ENCODE data around the gene NTSR1. TPM values are rescaled to one million over a fixed set of nuclear protein-coding genes. Genes with fewer than 3 reads are reported as not detected.

The NTSR1 gene
- polyA plus RNA-seq, 1 donor: 0.10 TPM

DNA sequence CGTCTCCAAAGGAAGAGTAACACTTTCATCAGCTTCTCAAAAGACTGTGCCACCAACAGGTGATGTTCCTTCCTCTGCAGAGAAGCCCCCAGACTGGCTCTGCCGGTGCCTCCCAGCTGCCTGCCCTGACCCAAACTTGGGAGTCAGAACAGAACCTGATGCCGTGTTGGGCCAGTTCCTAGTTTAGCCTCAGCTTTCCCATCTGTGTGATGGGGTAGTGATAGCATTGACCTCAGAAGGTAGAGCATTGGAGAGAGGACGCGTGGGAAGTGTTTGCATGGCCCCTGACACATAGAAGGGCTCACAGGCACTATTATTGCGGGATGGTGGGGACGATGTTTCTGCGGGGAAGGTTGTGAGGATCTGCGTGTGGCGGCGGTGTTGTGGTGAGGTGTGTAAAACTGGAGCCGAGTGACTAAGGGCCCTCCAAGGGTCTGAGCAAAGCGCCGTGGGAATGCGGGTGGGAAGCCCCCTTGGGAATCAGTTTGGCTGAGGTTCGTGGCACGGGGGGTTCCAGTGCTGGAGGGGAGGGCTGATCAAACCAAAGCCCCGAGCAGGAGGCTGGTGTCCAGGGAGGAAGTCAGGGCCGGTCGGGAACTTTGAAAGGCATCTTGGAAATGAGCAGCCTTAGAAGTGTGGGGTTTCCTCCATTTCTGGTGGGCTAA lies 1.7 kb downstream of the NTSR1 start:
- DNase-seq: no peak

DNA sequence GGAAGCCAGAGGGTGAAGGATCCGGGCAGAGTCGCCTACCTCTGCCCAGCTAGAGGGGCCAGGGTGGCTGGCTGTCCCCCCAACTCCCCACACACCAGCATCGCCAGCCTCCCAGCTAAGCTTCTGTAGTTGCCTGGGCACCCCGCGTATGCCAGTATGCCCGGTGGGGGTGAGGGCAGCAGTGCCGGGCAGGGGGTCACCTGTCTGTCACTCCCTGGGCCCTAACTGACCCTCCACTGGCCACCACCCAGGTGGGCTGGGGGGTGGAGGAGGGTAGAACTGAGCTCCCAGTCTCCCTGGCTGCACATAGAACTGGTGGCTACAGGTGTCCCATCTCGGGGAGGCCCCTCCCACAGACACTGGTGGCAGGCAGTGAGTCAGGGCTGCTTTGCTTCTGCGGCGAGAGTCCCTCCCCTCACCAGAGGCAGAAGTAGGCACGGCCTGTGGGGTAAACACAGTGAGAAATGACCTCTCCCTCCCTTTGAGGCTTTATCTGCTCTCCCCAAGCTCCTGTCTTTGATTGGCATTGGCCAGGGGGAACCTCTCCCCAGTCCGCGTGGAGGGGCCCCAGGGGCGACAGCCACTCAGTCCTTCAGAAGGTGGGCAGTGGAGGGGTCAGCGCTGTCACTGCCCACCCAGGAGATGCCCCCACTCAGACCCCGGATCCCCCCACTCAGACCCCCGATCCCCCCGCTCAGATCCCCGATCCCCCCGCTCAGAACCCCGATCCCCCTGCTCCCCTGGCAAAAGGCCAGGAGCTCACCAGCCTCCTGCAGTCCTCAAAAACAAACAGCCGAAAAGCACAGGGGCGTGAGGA lies 2.5 kb downstream of the NTSR1 start:
- DNase-seq: no peak

DNA sequence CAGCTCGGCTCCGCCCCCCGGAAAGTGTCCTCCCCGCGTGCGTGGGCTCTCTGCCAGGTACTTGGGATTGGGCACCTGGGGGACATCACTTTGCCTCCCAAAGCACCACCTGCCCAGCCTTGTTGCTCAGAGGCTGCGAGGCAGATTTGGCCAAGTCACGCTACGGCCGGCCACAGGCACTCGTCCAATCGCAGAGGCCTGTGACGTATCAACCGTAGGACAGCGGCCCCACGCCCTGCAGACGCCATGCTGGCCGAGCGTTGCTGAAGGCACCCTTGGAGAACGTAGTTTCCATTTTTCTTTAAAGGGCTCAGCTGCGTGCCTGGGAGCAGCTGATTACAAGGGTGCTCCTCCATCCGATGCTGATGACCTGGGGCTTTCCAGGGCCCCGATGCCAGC lies 3.1 kb downstream of the NTSR1 start:
- no peak for DNase-seq

DNA sequence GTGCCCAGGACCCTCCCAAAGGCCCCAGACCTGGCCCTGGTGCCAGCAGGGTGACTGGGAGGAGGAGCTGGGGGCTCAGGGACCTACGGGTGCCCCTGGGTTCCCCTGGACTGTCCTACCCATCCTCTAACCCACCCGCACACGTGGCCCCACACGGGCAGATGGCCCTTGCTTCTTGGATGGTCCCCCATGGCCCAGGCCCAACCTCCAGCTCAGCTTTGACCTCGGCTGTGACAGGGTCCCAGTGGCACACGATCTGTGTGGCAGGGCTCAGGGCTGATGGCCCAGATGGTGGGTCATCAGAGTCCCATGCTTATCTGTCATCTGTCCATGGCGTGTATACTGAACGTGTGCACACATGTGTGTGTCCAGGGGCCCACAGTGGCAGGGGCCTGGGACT lies 4.0 kb downstream of the NTSR1 start:
- no peak for DNase-seq

DNA sequence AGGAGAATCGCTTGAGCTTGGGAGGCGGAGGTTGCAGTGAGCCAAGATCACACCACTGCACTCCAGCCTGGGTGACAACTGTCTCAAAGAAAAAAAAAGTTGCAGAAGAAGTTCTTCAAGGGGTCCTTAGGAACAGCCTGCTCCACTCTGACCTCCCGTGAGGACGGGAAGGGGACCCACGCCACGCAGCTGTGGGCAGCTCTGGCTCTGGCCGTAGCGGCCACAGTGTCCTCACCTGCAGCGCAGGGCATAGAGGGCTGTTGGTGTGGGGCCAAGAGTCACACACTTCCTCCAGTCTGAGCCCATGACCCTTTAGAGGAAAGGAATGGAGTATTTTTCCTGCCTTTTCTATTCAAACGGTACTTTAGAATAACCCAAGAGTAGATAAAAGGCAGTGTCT lies 5.4 kb downstream of the NTSR1 start:
- DNase-seq: no peak

DNA sequence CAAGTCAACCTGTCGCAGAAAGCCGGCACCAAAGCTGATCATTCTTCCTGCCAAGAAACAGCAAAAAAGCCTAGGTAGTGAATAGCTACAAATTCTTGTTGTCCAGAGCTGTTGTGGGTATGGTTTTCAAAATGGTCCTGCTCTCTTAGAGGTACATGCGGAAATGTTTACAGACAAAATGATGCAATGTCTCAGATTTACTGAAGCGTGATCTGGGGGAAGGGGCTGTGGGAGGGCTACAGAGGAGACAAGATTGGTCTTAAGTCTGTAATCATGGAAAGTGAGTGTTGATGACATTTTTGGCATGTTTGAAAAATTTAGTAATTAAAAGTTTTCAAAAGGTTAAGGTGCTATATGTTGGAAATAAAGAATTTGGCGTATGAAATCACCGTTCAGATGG lies 6.2 kb downstream of the NTSR1 start:
- DNase-seq: no peak

DNA sequence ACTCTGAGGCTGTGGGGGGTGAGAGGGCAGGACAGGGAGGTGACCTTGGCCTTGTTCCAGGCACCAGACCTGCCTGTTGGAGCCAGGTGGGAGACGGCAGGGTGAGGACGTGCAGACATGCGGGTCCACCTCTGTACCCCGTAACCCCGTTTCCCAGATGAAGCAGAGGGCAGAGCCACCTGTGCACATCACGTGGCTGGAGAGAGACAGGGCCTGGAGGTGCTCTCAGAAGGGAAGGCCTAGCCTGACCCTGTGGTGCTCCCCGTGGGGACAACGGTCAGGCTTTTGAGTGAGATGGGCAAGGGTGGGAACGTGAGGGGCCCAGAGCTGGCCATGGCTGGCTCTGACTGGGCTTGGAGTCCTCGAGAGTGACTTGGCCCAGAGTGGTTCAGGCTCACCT lies 6.6 kb downstream of the NTSR1 start:
- DNase-seq: no peak

DNA sequence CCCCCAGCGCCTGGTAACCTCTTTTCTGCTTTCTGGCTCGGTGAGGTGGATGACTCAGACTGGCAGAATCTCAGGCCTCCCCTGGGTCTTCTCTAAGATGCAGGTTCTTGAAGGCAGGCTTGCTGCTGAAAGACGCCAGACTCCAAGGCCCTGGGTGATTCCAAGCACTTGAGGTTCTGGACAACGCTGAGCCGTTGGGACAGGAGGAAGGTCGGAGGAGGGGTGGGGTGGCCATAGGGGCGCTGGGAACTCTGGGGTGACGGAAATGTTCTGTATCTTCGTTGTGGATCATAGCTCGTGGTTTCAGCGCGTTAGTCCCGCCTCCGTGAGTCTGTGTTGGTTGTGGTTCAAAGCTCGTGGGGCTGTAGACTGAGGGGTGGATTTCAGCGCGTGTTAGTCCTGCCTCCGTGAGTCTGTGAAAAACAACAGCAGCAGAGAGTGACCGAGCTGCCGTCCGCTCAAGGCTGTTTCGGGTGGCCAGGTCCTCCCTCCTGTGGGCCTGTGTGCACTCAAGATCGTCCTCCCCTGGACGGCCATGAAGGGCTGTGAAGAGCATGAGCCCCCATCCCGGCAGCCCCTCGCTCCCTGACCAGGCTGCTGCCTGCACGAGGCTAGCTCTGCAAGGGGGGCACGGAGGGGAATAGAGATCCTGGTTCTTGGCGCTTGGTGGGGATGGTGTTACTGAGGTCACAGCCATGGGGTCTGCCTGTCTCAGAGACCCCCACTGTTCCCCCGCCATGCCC lies 7.7 kb downstream of the NTSR1 start:
- DNase-seq: no peak

DNA sequence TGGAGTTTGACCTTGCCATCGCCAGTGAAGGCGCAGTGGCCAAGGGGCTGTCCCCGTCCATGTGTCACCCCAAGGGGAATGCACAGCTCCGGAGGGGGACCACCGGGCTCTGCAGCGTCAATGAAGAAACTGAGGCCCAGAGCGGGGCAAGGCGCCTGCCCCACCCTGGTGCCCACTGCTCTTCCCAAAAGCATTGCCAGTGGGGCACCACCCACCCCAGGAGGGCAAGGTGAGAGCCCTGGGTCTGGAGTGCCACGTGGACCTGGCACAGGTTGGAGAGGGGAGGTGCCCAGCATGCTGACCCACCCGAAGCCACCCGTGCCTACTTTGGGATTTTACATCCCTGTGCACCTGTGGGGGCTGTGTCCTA lies 8.3 kb downstream of the NTSR1 start:
- no peak for DNase-seq

DNA sequence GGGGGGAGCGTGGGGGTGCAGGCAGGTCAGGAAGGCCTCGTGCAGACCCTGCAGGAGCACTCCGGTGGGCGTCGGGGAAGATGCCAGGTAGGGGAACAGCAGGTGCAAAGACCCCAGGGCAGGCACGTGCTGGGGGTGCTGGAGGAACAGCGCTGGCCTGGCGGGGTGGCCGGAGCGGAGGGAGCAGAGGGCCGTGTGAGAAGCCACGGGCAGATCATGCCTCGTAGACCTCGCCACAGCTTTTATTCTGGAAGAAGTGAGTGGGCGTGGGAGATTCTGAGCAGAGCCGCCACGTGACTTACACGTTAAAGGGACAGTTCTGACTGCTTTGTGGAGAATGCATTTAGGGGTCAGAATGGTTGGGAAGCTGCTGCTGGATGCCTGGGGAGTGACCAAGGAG lies 9.3 kb downstream of the NTSR1 start:
- no peak for DNase-seq

DNA sequence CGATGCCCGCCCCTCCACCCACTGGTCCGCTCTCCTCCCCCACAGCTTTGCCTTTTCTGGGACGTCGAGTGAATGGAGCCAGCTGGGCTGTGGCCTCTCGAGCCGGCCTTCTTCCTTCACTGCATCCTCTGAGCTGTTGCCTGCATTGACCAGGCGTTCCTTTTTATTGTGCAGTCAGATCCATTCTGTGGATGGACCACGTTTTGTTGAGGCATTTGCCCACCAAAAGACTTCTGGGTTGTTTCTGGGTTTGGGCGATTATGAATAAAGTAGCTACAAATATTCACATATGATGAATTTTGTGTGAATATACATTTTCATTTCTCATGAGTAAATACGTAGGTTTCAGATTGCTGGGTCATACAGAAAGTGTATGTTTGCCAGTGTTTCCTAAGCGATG lies 9.9 kb downstream of the NTSR1 start:
- no peak for DNase-seq

DNA sequence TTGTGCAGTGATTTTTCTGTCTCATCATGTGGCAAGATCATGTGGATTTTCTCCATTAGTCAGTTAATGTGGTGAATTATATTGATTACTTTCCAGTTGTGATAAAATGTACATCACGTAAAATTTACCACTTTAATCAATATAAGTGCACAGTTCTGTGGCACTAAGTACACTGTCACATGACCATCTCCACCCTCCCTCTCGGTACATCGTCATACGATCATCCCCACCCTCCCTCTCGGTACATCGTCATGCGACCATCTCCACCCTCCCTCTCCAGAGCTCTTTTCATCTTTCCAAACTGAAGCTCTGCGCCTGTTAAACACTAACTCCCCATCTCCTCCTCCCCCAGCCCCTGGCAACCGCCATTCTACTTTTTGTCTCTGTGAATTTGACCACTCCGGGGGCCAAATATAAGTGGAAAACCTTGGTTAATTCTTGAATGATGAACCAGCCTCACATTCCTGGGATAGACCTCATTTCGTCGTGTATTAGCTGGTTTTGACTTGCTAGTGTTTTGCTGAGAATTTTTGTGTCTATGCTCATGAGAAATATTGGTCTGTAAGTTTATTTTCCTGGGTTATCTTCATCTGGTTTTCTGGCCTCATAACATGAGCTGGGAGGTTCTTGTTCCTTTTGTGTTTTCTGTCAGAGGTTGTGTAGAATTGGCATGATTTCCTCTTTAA lies 10.8 kb downstream of the NTSR1 start:
- DNase-seq: no peak

DNA sequence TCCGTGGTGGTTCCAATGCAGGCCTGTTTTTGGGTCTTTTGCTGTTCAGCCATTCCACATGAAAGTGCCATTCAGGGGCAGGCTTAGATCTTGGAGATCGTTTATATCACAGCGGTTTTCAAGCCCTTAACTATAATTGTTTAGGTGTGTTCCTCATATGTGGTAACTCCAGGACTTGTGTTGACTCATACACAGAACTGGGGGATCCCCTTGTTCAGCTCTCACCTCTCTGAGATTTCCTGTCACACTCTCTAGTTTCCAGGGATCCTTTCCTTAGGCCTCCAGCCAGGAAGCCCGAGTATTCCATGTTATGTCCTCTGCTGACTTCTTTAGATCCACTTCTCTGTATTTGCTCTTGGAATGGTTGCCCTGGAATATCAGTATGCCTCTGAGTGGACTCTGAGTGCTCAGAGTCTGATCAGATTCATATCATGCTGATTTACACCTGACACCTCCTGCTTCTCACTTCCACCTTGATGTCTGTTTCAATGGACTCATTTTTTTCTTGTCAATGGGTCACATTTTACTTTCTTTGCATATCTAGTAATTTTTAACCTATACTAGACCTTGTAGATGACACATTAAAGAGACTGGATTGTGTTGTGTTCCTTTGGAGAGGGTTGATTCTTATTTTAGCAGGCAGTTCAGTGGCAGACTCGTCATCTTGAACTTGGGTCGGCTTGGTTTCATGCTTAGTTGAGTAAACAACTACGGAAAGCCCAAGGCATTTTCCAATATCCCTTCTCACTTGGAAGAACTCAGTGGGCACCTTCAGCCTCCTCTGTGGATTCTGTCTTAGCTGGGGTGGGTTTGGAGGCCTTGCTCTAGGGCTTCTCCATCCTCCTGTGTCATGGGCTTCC lies 13.1 kb downstream of the NTSR1 start:
- DNase-seq: no peak

DNA sequence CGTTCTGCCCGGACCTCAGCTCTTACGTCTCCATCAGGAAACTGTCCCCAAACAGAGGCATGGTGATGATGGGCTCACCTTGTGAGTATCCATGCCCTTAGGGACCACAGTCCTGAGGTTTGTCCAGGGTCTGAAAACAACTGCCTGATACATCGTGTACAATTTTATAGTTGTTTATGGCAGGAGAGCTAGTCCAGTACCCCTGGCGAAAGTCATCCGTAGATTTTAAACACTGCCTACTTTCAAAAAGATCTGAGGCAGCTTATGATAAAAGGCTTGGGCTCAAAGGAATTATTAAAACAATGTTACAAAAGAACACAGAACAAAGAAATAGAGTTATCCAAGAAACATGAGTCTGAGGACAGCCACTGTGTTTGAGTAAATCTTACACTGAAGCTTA lies 14.0 kb downstream of the NTSR1 start:
- no peak for DNase-seq

DNA sequence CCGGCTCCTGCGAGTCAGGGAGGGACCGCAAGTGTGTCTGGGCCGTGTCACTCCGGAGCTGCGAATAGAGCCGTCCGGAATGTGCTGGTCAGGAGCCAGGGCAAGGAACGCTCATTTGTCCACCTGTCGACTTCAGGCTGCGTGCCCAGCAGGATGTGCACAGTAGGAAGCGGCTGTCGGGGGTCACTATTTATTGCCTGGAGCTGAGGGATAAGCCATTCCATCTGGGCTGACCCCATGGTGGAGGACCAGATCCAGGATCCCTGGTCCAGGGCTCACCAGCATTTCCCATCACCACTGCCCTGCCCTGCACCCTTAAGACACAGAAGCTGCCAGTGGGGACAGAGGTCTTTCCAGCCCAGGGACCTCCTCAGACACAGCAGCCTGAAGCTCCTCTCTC lies 14.7 kb downstream of the NTSR1 start:
- DNase-seq: no peak

DNA sequence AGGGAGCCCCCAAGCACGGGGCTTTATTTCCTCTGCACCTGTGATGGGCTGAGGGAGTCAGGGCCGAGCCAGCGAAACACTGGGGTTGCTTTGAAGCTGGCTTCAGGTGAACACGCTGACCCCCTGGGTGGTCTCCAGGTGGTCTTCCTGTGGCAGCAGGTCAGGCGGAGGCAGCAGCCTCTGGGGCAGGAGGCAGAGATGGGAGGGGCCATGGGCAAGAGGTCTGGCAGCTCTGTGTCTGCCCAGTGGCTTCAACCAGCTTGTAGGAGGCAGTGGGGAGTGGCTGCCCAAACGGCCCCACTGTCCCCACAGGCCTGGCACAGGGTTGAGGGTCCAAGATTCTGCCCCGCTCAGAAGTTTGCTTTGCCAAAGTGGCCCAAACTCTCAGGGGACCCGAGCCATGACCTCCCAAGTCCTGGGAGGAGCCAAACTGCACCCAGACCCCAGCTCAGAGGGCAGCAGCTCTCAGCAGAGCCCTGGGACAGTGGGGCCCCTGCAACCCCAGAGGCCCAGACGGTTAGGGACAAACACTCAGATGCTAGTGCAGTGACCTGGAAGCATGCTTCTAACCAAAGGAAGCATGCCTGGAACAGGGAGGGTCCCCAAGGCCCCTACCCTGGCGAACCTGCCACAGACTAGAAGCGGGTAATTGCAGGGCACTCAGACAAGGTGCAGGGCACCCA lies 15.3 kb downstream of the NTSR1 start:
- no peak for DNase-seq

DNA sequence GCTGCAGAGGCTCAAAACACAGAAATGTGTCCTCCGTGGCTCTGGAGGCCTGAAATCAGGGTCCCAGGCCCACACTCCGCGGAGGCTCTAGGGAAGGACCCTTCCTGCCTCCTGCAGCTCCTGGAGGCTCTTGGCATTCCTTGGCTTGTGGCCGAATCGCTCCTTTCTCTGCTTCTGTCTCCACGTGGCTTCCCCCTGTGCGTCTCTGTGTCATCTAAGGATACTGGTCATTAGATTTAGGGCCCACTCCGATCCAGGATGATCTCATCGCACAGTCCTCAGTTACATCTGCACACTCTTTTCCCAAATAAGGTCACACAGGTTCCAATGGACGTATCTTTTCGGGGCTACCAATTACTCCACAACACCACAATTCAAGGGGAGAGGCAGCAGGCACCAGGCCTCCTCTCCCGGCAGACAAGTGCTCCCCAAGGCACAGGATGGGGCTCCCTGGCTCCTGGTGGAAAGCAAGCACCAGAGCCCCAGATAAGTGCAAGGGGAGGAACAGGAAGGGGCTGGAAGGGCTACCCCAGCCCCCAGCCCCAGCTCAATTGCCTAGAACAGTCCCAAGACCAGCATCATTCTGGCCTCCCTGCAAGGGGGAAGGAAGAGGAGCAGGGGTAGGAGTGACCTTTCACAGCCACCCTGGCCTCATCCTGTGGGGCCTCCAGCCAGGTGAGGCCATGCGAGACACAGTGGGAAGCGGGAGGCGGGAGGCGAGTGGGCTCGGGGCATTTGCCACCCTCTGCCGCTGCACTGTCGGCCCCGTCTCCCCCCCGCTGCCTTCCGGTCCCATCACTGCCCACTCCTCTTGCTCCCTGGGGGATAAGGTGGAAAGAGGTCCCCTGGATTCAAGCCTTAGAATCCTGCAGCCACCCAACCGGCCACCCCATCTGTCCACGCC lies 16.3 kb downstream of the NTSR1 start:
- DNase-seq: no peak

DNA sequence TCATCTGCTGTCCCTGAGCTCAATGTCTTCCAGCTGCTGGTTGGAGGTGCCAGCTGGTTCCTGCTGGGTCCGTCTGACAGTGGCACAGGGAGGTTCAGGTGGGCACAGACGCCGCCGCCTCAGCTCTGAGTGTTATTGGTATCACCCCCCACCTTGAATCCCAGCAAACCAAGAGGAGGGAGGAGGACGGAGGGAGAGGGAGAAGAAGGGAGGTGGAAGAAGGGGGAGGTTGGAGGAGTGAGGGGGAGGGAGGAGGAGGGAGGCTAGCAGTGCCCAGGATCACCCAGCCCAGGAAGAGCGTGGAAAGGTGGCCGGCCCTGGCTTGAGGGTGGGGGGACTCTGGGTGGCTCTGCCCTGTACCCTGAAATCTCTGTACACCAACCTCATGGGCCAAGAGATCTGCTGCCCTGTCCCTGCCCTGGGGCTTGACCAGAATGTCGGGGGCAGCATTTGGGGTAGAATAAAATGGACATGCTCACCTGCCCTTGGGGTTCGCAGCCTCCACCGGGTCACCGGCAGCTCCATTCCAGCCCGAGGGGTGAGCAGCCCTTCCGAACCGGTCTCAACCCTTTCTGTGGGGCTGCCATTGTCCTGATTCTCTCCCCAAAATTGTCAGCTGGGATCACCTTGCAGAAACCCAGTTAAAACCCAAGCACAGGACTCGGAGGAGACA lies 17.1 kb downstream of the NTSR1 start:
- no peak for DNase-seq

DNA sequence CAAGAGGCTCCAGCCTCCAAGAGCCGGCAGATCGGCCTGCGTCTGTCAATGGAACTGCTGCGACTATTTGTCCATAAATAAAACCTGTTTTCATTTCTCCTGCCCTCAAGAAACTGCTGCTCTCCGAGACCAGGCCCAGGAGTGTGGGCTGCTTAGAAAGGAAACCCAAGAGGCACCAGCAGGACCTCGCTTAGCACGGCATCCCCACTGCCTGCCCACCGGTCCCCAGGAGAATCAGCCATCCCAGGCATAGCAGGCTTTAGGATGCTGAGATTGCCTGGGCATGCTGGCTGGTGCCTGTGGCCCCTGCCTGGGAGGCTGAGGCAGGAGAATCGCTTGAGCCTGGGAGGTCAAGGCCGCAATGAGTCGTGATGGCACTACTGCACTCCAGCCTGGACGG lies 17.6 kb downstream of the NTSR1 start:
- DNase-seq: no peak
